HG03139 (cell line): ENCODE measurements around the gene KCNQ1OT1.

Source experiments
- ATAC-seq: cut with Tn5 transposase; IDR thresholded peaks from one replicate; pipeline ENCODE4 v1.9.1; 2021; ENCODE audit not compliant: unreplicated experiment

The KCNQ1OT1 gene

GRCh38 chr11:2612884-2613571 lies 86.8 kb downstream of the KCNQ1OT1 start:
- no peak for ATAC-seq

DNA sequence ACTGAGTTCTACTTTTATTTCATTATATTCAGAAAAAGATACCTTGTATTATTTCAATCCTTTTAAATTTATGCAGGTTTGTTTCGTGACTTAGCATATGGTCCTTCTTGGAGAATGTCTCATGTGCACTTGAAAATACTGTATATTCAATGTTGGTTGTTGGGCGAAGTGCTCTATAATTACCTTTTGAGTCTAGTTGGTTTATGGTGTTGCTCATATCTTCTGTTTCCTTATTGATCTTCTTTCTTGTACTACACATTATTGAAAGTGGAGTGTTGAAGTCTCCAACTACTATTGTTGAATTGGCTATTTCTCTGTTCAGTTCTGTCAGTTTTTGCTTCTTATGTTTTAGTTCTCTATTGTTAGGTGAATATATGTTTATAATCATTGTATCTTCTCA lies 90.4 kb downstream of the KCNQ1OT1 start:
- ATAC-seq = no peak

DNA sequence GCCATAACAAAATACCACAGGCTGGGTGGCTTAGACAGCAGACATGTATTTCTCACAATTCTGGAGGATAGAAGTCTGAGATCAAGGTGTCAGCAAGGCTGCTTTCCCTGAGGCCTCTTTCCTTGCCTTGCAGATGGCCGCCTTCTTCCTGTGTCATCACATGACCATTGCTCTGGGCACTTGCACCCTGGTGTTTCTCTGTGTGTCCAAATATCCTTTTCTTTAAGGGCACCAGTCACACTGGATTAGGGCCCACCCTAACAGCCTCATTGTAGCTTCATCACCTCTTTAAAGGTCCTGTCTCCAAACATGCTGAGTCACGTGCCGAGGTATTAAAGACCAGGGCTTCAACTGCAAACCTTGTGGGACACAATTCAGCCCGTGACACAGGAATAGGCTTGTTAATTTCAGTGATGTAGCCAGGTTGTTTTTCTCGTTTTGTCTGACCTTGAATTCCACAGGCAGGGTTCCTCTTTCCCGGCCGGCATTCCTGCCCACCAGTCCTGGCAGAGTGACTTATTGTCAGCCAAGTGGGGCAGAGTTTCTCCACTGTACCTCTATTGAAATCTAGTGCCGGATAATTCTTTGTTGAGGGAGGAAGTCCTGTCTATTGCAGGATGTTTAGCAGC lies 100.1 kb downstream of the KCNQ1OT1 start:
- ATAC-seq = no peak

- ATAC-seq = no peak
These were observed 104.6 kb downstream of the KCNQ1OT1 start for GRCh38 chr11:2595204-2595603.

- no peak for ATAC-seq
These were observed 105.5 kb downstream of the KCNQ1OT1 start for GRCh38 chr11:2594267-2594666.

DNA sequence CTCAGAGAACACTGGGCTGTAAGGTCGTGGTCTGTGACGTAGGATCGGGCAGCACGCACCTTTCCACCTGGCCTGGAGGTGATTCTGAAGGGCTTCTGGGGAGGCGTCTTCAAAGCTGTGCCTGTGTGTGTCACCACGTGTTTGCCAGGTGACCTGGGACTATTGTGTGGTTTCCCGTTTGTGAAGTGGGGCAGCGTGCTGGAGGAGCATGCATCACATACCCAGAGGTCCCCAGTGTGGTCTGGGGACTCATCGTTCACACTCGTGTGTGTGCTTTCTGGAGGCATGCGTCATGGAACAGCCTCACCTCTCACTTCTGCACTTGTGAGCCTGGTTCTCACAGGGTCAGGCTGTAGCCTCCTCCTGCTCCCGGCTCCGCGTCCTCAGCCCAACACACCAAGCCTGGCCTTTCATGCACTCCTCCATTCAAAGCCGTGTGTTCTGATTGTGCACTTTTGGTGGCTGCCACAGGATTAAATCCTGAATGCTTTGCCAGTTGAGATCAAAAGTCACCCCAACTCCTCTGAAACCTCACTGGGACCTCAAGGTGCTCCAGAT lies 106.3 kb downstream of the KCNQ1OT1 start:
- no peak for ATAC-seq

DNA sequence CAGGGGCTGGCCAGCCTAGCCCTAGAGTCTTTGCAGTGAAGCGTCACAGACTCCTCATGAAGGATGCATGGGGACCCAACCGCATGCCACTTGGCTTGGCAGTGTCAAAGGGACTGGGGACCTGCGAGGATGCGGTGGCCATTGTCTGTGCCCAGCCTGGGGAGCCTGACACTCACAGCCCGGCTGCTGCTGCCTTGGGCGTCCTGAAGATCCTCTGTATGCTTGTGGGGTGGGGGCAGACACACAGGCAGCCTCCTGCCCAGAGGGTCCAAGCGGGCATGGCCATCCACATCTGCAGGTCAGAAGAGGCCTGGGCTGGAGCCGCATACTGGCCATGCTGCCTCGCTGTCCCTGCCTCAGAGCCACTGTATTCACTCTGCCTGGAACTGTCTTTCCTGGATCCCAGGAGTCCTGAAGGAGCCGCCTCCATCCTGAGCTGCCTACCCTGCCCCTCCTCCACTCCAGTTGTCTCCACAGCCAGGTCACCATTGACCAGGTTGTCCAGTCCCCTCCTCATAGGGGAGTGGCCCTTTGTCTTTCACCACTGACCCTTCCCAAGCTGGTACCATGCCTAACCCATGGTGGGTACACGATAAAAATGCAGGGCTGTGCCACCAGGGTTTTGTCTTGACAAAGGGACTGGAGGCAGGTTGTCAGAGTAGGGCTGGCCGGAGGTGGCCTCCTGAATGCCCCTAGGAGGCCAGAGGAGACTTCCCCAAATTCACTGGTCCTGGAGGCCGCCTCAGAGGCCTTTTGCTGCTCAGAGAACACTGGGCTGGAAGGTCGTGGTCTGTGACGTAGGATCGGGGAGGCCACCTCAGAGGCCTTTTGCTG lies 107.0 kb downstream of the KCNQ1OT1 start:
- ATAC-seq = no peak

DNA sequence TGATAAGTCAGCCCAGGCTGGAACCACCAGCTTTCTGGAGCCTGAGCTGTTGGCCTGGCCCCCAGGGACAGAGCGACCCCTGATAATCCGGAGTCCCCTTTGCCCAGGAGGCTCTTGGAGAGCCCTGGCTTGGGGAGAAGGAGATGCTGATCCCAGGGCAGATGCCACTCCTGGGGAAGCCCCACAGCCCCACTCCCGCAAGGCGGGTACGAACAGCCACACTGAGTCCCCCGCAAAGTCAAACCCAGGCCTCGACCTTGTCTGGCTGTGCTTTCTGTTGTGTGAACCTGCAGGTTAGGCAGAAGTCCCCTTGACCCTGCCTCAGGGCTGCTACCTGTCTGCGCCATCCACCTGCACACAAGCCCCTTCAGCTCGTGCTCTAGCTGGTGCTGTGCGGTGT lies 108.0 kb downstream of the KCNQ1OT1 start:
- ATAC-seq = no peak

GRCh38 chr11:2590965-2591754 lies 108.6 kb downstream of the KCNQ1OT1 start:
- no peak for ATAC-seq

DNA sequence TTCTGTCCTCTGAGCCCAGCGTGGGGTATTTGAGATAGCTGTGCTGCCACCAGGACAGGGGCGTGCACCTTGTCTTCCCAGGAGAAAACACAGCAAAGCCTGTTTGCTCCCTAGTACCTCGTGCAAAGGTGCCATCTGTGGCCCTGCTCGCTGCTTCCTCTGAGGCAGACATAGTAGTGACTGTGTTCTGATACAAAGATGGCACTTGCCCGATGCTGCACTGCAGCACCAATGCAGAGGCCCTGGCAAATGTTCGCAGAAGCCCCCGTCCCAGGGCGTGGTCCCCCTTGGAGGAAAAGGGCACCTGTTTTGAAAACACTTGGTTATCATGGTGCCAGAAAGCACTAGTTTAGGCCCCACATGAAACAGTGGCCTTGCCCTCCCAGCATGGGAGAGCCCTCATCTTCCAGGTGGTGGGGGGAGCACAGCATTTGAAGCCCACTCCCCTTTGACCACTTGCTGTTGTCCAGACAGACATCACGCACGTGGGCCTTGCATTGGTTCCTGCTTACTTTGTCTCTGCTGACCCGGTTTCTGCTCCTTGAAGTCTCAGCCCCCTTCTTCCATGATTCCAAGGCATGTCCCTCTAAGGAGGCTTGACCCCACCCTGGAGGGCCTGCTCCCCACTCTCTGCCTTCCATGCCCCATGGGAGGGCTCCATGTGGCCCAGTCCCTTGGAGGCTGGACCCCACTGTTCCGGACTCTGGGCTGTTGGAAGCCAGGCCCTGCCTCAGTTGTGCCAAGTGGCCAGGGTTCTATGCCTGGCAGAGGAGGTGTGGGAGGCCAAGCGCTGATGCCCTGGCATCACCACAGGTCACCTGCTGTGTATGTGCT lies 109.4 kb downstream of the KCNQ1OT1 start:
- ATAC-seq = no peak

- no peak for ATAC-seq
These were observed 110.3 kb downstream of the KCNQ1OT1 start for GRCh38 chr11:2589538-2589934.

DNA sequence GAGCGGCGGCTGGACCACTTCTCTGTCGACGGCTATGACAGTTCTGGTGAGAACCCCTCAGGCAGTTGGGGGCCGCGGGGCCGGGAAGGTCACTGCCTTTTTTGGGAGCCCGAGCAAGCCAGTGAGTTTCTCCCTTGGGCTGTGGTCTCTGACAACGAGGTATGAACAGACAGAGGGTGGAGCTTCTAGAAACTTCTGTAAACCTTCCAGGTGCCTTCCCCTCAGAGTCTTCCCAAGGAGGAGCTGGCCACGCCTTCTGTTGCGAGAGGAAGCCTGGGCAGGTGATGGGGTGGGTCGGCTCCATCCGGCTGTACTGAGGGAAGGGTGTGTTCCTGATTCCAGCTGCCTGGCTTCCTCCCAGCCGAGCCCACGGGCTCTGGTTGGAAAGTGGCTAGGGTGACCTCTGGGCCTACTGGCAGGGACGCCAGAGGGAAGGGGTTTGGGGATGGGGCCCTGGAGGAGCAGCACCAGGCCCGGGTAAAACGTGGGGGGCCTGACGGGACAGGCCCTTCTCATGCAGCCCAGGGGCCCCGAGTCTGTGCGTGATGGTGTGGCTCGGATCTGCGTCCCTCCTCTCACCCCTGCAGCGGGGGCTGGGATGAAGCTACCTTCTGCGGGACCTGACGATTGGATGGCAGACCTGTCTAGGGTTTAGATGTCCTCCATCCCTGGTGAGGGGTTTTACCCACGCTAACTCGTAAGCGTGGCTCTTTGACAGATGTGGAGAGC lies 110.8 kb downstream of the KCNQ1OT1 start:
- ATAC-seq = no peak

- ATAC-seq = no peak
These were observed 111.6 kb downstream of the KCNQ1OT1 start for GRCh38 chr11:2587976-2588748.

- ATAC-seq = no peak
These were observed 112.5 kb downstream of the KCNQ1OT1 start for GRCh38 chr11:2587132-2587930.

GRCh38 chr11:2586793-2587131 lies 113.0 kb downstream of the KCNQ1OT1 start:
- ATAC-seq = no peak

GRCh38 chr11:2586087-2586792 lies 113.6 kb downstream of the KCNQ1OT1 start:
- no peak for ATAC-seq

- no peak for ATAC-seq
These were observed 114.2 kb downstream of the KCNQ1OT1 start for GRCh38 chr11:2585566-2586086.
